Hematopoietic multipotent progenitor cell treated with erythropoietin and hydrocortisone succinate and interleukin-3 and kit ligand, for 8 days (in vitro differentiated cells): ENCODE data around the gene FSTL4.
A peak's percentile ranks its signal among the peaks of the same experiment; 100 is the strongest.

ENCODE experiments used
- DNase-seq: peaks from one replicate; pipeline ENCODE4 v3.0.0-alpha.2; 2015

FSTL4 gene

GRCh38 chr5:133336121-133336968 lies 276.0 kb downstream of the FSTL4 start:
- no peak for DNase-seq

GRCh38 chr5:133334796-133335639 lies 277.3 kb downstream of the FSTL4 start:
- DNase-seq = no peak

- no peak for DNase-seq
These were observed 278.8 kb downstream of the FSTL4 start for GRCh38 chr5:133333326-133334150.

GRCh38 chr5:133332439-133333024 lies 279.8 kb downstream of the FSTL4 start:
- DNase-seq = no peak

- no peak for DNase-seq
These were observed 280.4 kb downstream of the FSTL4 start for GRCh38 chr5:133331941-133332340.

GRCh38 chr5:133330956-133331355 lies 281.4 kb downstream of the FSTL4 start:
- DNase-seq = no peak

GRCh38 chr5:133328800-133329199 lies 283.5 kb downstream of the FSTL4 start:
- DNase-seq = no peak

GRCh38 chr5:133327946-133328401 lies 284.4 kb downstream of the FSTL4 start:
- no peak for DNase-seq

- DNase-seq = no peak
These were observed 286.0 kb downstream of the FSTL4 start for GRCh38 chr5:133326361-133326760.

- no peak for DNase-seq
These were observed 286.5 kb downstream of the FSTL4 start for GRCh38 chr5:133325864-133326263.

- DNase-seq = no peak
These were observed 287.4 kb downstream of the FSTL4 start for GRCh38 chr5:133324926-133325325.

- DNase-seq = no peak
These were observed 288.6 kb downstream of the FSTL4 start for GRCh38 chr5:133323494-133324457.

GRCh38 chr5:133322743-133323142 lies 289.6 kb downstream of the FSTL4 start:
- DNase-seq = no peak

- no peak for DNase-seq
These were observed 290.4 kb downstream of the FSTL4 start for GRCh38 chr5:133321833-133322420.

- no peak for DNase-seq
These were observed 291.0 kb downstream of the FSTL4 start for GRCh38 chr5:133321286-133321832.

GRCh38 chr5:133319905-133320520 lies 292.3 kb downstream of the FSTL4 start:
- peak; percentile 5 for DNase-seq

- DNase-seq = no peak
These were observed 293.1 kb downstream of the FSTL4 start for GRCh38 chr5:133319244-133319643.

GRCh38 chr5:133317558-133317957 lies 294.8 kb downstream of the FSTL4 start:
- peak; percentile 29 for DNase-seq

GRCh38 chr5:133316346-133317343 lies 295.7 kb downstream of the FSTL4 start:
- peak; percentile 16 for DNase-seq
